Middle frontal gyrus (tissue), 1 donor: ENCODE data around the gene CPED1.
"Not testable (repeated sequence)": the region's sequence is repeated elsewhere in the genome, so short reads cannot be mapped to it uniquely, and the experiment has no call there.

Source experiments
- DNase-seq: peaks from one replicate; pipeline ENCODE4 v3.0.0-alpha.2; 2015; ENCODE audit warnings: low spot score; ENCODE audit errors: extremely low spot score

The CPED1 gene

DNA sequence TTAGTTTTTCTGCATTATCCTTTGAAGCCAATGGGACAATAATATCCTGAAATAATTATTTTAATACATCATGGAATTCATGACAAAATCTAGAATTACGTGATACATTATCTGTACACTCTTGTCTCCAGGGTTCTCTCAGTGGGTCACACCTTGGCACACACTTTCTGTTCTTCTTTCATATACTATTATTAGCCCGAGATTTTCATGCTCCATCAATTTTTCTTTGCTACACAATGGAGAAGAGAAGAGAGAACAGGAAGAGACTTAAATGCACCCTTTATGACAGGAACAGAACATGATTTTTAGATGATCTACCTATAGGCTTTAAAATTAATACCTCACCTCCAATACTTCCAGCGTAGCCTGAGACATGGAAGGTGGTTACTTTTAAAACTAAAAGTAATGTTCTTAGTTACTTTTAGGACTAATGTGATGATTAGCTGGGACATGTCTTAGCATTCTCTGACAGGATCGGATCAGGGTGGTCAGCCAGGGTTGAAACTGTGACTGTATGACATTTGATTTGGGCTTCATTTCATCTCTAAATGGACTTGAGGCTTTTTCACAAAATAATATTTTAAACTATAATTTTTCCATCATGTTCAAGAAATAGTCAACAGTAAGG, 192.0 kb downstream of the CPED1 start:
- DNase-seq, result no peak

DNA sequence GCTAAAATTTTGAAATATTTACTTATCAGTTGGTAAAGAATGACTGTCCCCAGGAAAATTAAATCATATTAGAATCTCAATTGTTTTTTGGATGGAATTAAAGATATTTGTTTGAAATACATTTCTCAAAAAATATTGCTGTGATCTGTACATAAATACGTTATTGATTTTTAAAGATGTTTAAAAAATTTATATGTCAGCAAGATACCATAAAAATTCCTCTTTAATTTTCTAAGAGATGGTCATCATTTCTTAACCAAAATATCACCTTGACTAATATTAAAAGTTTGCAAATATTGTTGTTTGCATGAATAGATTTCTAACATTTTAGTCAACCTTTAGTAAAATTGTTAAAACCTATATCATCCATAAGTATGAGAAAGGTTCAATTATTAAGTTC, 192.8 kb downstream of the CPED1 start:
- DNase-seq, result no peak

GRCh38 chr7:121182281-121182680, 193.8 kb downstream of the CPED1 start:
- DNase-seq, result no peak

DNA sequence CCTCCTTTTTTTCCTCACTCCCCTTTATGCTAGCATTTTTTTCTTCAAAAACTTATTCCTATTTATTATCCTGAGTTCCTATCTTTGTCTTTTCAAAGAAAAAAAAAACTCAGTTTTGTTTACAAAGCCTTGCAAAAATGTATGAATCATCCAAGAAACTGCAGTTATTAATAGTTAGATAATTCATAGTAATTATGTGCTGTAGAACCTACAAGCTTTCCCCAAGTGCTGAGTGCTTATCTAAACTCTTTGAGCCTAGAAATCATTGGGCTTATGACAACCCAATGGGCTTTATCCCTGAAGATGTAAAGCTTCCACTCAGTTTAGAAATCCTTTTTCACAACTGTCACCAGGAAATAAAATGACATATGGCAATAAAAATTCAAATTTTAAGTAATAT, 194.4 kb downstream of the CPED1 start:
- DNase-seq, result no peak

DNA sequence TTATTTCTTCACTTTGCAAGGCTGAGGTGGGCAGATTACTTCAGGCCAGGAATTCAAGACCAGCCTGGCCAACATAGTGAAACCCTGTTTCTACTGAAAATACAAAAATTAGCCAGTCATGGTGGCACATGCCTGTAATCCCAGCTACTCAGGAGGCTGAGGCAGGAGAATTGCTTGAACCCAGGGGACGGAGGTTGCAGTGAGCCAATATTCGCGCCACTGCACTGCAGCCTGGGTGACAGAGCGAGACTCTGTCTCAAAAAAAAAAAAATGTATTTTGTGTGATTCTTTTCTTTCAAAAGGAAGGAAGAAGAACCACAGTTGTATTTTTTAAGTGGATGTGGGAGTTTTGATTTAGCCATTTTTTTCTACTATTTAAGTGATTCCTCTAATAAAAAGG, 195.4 kb downstream of the CPED1 start:
- not testable (repeated sequence) for DNase-seq

DNA sequence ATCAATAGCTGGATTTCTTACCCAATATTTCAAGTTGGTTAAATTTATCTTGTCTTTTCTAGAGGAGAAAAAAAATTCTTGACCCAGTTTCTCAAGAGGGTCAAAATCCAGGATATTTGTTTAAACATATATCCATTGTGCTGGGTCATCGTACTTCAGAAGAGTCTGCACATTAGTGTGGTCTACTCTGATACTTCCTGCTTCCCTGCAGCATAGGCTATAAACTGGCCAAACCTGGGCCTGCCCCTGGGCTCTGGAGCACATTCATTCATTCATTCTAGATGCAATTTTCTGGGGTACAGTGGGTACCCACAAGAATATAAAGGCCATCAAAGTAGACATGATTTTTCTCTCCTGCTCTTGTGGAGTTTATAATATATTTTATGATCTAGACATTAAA, 198.2 kb downstream of the CPED1 start:
- no peak for DNase-seq

GRCh38 chr7:121187222-121187621, 198.7 kb downstream of the CPED1 start:
- no peak for DNase-seq

- DNase-seq, result no peak
These were observed 199.2 kb downstream of the CPED1 start for GRCh38 chr7:121187676-121188075.

DNA sequence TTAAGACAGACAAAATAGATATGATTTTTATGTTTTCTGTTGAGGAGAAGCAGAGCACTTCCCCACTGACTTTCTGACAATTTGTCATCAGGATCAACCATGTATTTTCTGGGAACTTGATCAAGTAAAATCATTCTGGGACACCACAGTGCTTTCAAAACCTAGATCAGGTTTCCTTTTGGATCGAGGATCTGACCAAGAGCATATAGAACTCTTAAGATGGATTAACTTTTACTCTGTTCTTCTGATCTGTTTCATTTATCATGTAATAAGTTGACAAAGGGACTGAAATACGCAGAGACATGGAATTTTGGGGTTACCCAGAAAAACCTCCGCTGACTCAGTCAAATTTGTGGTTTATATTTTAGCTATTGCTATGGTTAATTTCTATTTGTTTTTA, 204.3 kb downstream of the CPED1 start:
- DNase-seq, result no peak

GRCh38 chr7:121195010-121195409, 206.5 kb downstream of the CPED1 start:
- DNase-seq, result no peak

DNA sequence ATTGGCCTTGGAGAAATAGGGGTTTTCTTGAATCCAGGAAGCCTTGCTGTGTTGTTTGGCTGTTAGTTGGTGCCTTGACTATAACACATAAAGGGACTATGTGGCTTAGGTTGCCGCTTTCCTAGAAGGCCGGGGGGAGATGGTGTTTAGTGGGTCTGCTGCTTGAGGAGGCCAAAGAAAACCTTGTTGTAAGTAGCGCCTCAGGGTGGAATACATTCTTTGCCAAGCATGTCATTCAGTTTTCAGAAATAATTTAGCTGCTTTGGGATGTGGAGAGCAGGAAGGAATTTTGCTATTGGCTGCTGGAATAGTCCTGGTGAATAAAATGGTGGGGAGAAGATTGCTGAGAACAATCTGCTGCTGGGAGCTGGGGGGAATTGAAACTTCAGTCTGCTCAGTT, 207.4 kb downstream of the CPED1 start:
- no peak for DNase-seq

GRCh38 chr7:121196286-121196685, 207.8 kb downstream of the CPED1 start:
- no peak for DNase-seq

GRCh38 chr7:121197455-121197854, 208.9 kb downstream of the CPED1 start:
- DNase-seq, result no peak

GRCh38 chr7:121198502-121198901, 210.0 kb downstream of the CPED1 start:
- no peak for DNase-seq

- DNase-seq, result no peak
These were observed 213.6 kb downstream of the CPED1 start for GRCh38 chr7:121202125-121202524.

DNA sequence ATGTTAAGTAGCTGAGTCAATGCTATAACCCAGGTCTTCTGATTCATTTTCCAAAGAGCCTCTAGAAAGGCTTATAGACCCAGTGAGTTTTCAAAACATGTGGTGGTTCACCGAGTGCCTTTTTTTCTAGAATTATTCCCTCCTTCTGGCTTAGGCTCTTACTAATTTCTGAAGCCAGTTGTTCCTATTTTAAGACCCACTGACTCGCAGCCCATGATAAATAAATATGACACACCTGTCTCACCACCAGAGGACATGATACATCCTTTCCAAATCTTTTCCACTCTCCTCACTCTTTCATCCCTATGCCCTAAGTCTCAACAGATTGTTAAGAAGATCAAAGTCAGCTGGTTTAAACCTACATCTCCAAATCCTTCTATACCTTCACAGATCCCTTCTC, 214.3 kb downstream of the CPED1 start:
- no peak for DNase-seq

DNA sequence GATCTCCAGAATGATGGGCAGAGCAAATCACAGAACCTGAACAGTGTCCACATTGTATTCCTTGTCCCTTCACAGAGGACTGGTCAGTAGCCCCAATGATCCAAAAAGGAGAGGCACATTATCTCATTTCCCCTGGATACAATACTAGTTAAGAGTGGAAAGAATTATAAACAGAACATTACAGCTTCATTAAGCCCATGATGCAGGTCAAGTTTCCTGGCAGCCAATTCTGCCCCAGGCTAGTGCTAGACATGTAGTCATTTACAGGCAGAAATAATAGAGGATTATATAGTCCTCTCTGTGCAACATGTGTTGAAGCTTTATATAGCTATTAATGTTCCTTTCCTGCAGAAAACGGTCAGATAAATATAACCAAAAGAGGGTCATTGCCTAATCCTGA, 216.0 kb downstream of the CPED1 start:
- no peak for DNase-seq

GRCh38 chr7:121205777-121206176, 217.3 kb downstream of the CPED1 start:
- no peak for DNase-seq

GRCh38 chr7:121211253-121211652, 222.7 kb downstream of the CPED1 start:
- DNase-seq, result no peak

DNA sequence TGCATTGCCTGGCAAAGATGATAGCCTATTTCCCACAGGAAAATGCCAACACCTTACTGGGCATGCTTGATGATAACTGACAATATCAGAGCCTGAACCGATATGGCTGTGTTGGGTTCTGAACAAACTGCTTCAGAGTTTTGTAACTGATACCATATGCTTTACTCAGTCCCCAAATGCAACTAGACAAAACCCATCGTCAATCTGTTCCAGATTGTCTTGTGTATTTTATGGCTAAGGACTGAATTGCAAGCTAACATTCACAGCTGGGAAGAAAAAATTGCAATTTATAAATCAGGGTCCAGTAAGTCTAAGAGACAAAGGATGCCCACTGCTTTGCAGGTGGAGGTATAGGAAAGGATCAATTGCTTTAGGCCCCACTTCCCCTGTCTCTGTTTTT, 223.5 kb downstream of the CPED1 start:
- no peak for DNase-seq

DNA sequence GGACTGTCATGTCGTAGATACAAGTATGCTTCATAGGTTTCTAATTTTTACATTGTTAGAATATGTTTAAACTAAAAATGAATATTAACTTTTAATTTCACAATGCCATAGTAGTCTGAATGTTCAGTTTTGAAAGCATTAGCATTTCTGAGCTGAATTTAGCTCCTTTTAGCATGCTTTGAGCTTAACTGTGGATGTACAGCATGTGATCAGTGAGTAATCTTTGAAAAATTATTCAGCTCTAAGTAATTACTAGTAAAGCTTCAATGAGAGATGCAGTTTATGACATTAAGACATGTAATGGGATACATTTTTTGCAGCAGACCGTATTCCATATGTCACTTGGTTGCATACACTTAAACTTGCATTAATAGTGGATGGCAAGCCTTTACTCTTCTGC, 226.1 kb downstream of the CPED1 start:
- no peak for DNase-seq

- no peak for DNase-seq
These were observed 230.5 kb downstream of the CPED1 start for GRCh38 chr7:121219026-121219425.

DNA sequence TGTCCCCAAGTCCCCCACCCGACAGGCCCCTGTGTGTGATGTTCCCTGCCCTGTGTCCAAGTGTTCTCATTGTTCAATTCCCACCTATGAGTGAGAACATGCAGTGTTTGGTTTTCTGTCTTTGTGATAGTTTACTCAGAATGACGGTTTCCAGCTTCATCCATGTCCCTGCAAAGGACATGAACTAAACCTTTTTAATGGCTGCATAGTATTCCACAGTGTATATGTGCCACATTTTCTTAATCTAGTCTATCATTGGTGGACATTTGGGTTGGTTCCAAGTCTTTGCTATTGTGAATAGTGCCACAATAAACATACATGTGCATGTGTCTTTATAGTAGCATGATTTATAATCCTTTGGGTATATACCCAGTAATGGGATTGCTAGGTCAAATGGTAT, 232.6 kb downstream of the CPED1 start:
- DNase-seq, result not testable (repeated sequence)

DNA sequence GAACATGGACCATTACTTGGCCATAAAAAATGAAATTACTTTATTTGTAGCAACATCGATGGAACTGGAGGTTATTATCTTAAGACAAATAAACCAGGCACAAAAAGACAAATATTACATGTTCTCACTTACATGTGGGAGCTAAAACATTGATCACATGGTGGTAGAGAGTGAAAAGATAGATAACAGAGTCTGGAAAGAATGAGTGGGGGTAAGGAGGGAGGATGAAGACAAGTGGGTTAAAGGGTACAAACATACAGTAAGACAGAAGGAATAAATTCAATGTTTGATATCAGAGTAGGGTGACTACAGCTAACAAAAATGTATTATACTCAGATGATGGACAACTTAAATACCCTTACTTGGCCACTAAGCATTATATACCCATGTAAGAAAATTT, 240.3 kb downstream of the CPED1 start:
- no peak for DNase-seq
